A549 (cell line): ENCODE results near the gene POC1A. TPM values are rescaled to one million over a fixed set of nuclear protein-coding genes. Genes with fewer than 3 reads are reported as not detected.

Source experiments
- ATAC-seq, 2 experiments: fragments of 200-7000 bp in 1 of 2; fragments of >200 bp in 1 of 2; cut with Nextera tagmentation in 1 of 2; cut with Tn5 transposase in 1 of 2; 3 replicates each; pipeline versions ENCODE4 v1.8.0 to v1.9.1; 2018 to 2020; ENCODE audit warnings: mild to moderate bottlenecking in 1 of 2, moderate library complexity in 1 of 2
- CTCF ChIA-PET: fragments of 300-600 bp; sonication (Branson Sonifier 250); formaldehyde crosslinking; extraction: SDS; loops from one replicate; lab custom pipeline; 2021; ENCODE audit warnings: antibody characterized with exemption, inconsistent platforms; lab: Yijun Ruan, JAX
- POLR2A ChIA-PET: fragments of 350-600 bp; formaldehyde crosslinking; extraction: SDS; loops from one replicate; lab custom pipeline; 2021; ENCODE audit warnings: antibody characterized with exemption, inconsistent platforms; lab: Yijun Ruan, JAX
- DNase-seq, 2 experiments: peaks; one replicate each; pipeline versions ENCODE4 v3.0.0 to v3.0.0-alpha.2; 2011 to 2016; ENCODE audit warnings: low read depth in 1 of 2, low spot score in 1 of 2
- FAIRE-seq: peaks from 2 replicates; lab custom pipeline; 2011; peaks lifted over from hg19 to GRCh38; lab: Jason Lieb, UNC
- H3K27ac ChIP-seq, 2 experiments: fragments of >200 bp; sonication (Bioruptor Twin); formaldehyde crosslinking; 3 replicates each; pipeline ENCODE4 v1.5.1; 2016 to 2017
- H3K4me1 ChIP-seq: fragments of >200 bp; sonication (Bioruptor Twin); formaldehyde crosslinking; 3 replicates; pipeline ENCODE4 v1.6.1; 2016
- H3K4me2 ChIP-seq: fragments of >200 bp; sonication (Bioruptor Twin); formaldehyde crosslinking; 3 replicates; pipeline ENCODE4 v1.6.1; 2016
- H3K4me3 ChIP-seq: fragments of >200 bp; sonication (Bioruptor Twin); formaldehyde crosslinking; 3 replicates; pipeline ENCODE4 v1.5.1; 2016
- H3K9me3 ChIP-seq: fragments of >200 bp; sonication (Bioruptor Twin); formaldehyde crosslinking; 3 replicates; pipeline ENCODE4 v1.6.1; 2016
- ATOH8 ChIP-seq: fragments of 250-450 bp; sonication (Bioruptor Pico); IDR thresholded peaks from 2 replicates; pipeline ENCODE4 v1.5.0; 2020; ENCODE audit warnings: low read depth, mild to moderate bottlenecking, moderate library complexity
- CHD4 ChIP-seq: fragments of 200-600 bp; sonication (generic); IDR thresholded peaks from 2 replicates; pipeline ENCODE4 v1.6.1; 2016; ENCODE audit warnings: antibody characterized with exemption, mild to moderate bottlenecking, borderline replicate concordance
- E2F6 ChIP-seq: IDR thresholded peaks from 2 replicates; pipeline ENCODE4 v1.6.1; 2012; ENCODE audit warnings: low read depth, borderline replicate concordance
- EP300 ChIP-seq, 2 experiments: fragments of >200 bp; sonication (Bioruptor Twin); formaldehyde crosslinking; IDR thresholded peaks; 2 replicates in 1 of 2; 3 replicates in 1 of 2; pipeline ENCODE4 v1.6.1; 2016 to 2017
- HES2 ChIP-seq: fragments of >200 bp; sonication (Bioruptor Twin); formaldehyde crosslinking; IDR thresholded peaks from 2 replicates; pipeline ENCODE4 v1.6.1; 2016
- HOXA7 ChIP-seq: fragments of 250-450 bp; sonication (Bioruptor Pico); IDR thresholded peaks from 2 replicates; pipeline ENCODE4 v1.5.0; 2020; ENCODE audit warnings: mild to moderate bottlenecking, moderate library complexity
- HOXB13 ChIP-seq: fragments of 250-450 bp; sonication (Bioruptor Pico); IDR thresholded peaks from 2 replicates; pipeline ENCODE4 v1.5.0; 2020; ENCODE audit warnings: low read depth, mild to moderate bottlenecking, moderate library complexity
- HOXB5 ChIP-seq: fragments of 250-450 bp; sonication (Bioruptor Pico); IDR thresholded peaks from 2 replicates; pipeline ENCODE4 v1.5.0; 2020; ENCODE audit warnings: mild to moderate bottlenecking, moderate library complexity
- JUNB ChIP-seq: fragments of >200 bp; sonication (Bioruptor Twin); formaldehyde crosslinking; IDR thresholded peaks from 2 replicates; pipeline ENCODE4 v1.6.1; 2016
- KDM1A ChIP-seq: fragments of 200-600 bp; sonication (generic); IDR thresholded peaks from 2 replicates; pipeline ENCODE4 v1.6.1; 2016; ENCODE audit warnings: low read depth, mild to moderate bottlenecking
- KDM5A ChIP-seq: fragments of 200-600 bp; sonication (generic); IDR thresholded peaks from 2 replicates; pipeline ENCODE4 v1.6.1; 2016; ENCODE audit warnings: antibody characterized with exemption, mild to moderate bottlenecking
- PBX3 ChIP-seq: IDR thresholded peaks from 2 replicates; pipeline ENCODE4 v1.6.1; 2012
- RAD21 ChIP-seq, 2 experiments: fragments of >200 bp in 1 of 2; sonication (Bioruptor Twin) in 1 of 2; formaldehyde crosslinking in 1 of 2; IDR thresholded peaks in 1 of 2; conservative IDR thresholded peaks in 1 of 2; 2 replicates in 1 of 2; 3 replicates in 1 of 2; pipeline ENCODE4 v1.6.1; 2012 to 2018; ENCODE audit warnings: inconsistent platforms in 1 of 2
- REST ChIP-seq: fragments of 200-600 bp; sonication (generic); IDR thresholded peaks from 2 replicates; pipeline ENCODE4 v1.6.1; 2016; ENCODE audit warnings: antibody characterized with exemption, mild to moderate bottlenecking, moderate library complexity
- RNF2 ChIP-seq: fragments of 200-600 bp; sonication (generic); IDR thresholded peaks from 2 replicates; pipeline ENCODE4 v1.6.1; 2016; ENCODE audit warnings: low read depth, mild to moderate bottlenecking, antibody characterized with exemption, moderate library complexity, borderline replicate concordance
- TP53 ChIP-seq: fragments of 250-450 bp; sonication (Bioruptor Pico); IDR thresholded peaks from 2 replicates; pipeline ENCODE4 v1.5.0; 2021; ENCODE audit warnings: mild to moderate bottlenecking, moderate library complexity
- ZSCAN20 ChIP-seq: fragments of 250-450 bp; sonication (Bioruptor Pico); IDR thresholded peaks from 2 replicates; pipeline ENCODE4 v1.8.0; 2022; ENCODE audit warnings: mild to moderate bottlenecking, moderate library complexity
- WGBS: methylation state at CpG from one replicate; pipeline ENCODE4 v1.1.6; 2017; ENCODE audit errors: missing lambda C conversion rate; 5-methylcytosine and 5-hydroxymethylcytosine counted together
- polyA plus RNA-seq, 4 experiments: library from polyadenylated mRNA; depleted of rRNA in 3 of 4; stranded (reverse); fragments of >200 nt; fragmentation: RNase III in 1 of 4; extraction: RNeasy Plus Mini Kit Qiagen cat#74134 plus additional on column Dnase treatment in 1 of 4; gene quantifications; 2 replicates in 3 of 4; 3 replicates in 1 of 4; pipeline ENCODE4 v1.2.3, GENCODE V29; 2011 to 2017

Gene POC1A
- polyA plus RNA-seq, 2 of the 4 experiments (the other 2 are of a cell fraction) = 9.4 to 14.1 TPM

- no peak for FAIRE-seq
- 88% methylated on average over 3 of the region's 4 CpGs for WGBS
- POLR2A ChIA-PET = no interaction called here
- Histone ChIP-seq H3K9me3 (no peaks in the 10 kb centered on the region), H3K4me2 (no peak overlapping the region), H3K4me1 (no peaks in the 10 kb centered on the region), H3K27ac (no peak overlapping the region), H3K4me3 (no peak overlapping the region)
- DNase-seq = no peak
- CTCF ChIA-PET = no interaction called here
- ATAC-seq = no peak
- no peak for TF ChIP-seq PBX3
- no peak for TF ChIP-seq ATOH8 (CRISPR knock-in tag)
- TF ChIP-seq HOXB5 (CRISPR knock-in tag) = no peak
- TF ChIP-seq HES2 = no peak
- TF ChIP-seq HOXB13 (CRISPR knock-in tag) = no peak
- no peak for TF ChIP-seq KDM5A
- TF ChIP-seq TP53 (CRISPR knock-in tag) = no peak
- no peak for TF ChIP-seq HOXA7 (CRISPR knock-in tag)
Observed at GRCh38 chr3:52089691-52090090, 64.5 kb downstream of the POC1A start.

- ATAC-seq (no peak), FAIRE-seq (no peak), DNase-seq (no peak)
- POLR2A ChIA-PET = no interaction called here
- H3K4me3 ChIP-seq = no peak overlapping the region
- no peak overlapping the region for H3K27ac ChIP-seq
- 87% methylated on average over 13 of the region's 17 CpGs for WGBS
- no peaks in the 10 kb centered on the region for H3K4me1 ChIP-seq
- no peak overlapping the region for H3K4me2 ChIP-seq
- CTCF ChIA-PET = no interaction called here
- H3K9me3 ChIP-seq = no peaks in the 10 kb centered on the region
- TF ChIP-seq ZSCAN20 (CRISPR knock-in tag) = no peak
- TF ChIP-seq EP300 (IDR thresholded peaks at IDR 0.05) = no peak
- TF ChIP-seq KDM1A = no peak
- TF ChIP-seq JUNB = no peak
- no peak for TF ChIP-seq HOXA7 (CRISPR knock-in tag)
- no peak for TF ChIP-seq E2F6
- no peak for TF ChIP-seq REST
- no peak for TF ChIP-seq RAD21 (conservative IDR thresholded peaks at IDR 0.05 in 1 of 2, IDR thresholded peaks at IDR 0.05 in 1 of 2)
- TF ChIP-seq RNF2 = no peak
- no peak for TF ChIP-seq CHD4
- no peak for TF ChIP-seq HOXB13 (CRISPR knock-in tag)
- TF ChIP-seq, all 56 proteins: peak for 0
Observed at GRCh38 chr3:52088445-52089367, 65.5 kb downstream of the POC1A start.
